Esophagus squamous epithelium (tissue), 5 donors: ENCODE results near the gene BBLN. TPM values are rescaled to one million over a fixed set of nuclear protein-coding genes. Genes with fewer than 3 reads are reported as not detected.

Source experiments
- DNase-seq: peaks from one replicate; lab custom pipeline; 2025; lab: John Stamatoyannopoulos, UW
- H3K27ac ChIP-seq, 4 donors: fragments of 200-600 bp; sonication (generic); one replicate each; pipeline ENCODE4 v1.5.1; 2016 to 2019; ENCODE audit warnings: mild to moderate bottlenecking in 1 of 4
- H3K27me3 ChIP-seq, 4 donors: fragments of 200-600 bp; sonication (generic); 1 replicate in 3 of 4; 2 replicates in 1 of 4; pipeline versions ENCODE4 v1.5.1 to v1.6.0; 2017 to 2021; ENCODE audit warnings: antibody characterized with exemption in 1 of 4
- H3K36me3 ChIP-seq, 3 donors: fragments of 200-600 bp; sonication (generic); one replicate each; pipeline ENCODE4 v1.5.1; 2016 to 2019
- H3K4me1 ChIP-seq, 3 donors: fragments of 200-600 bp; sonication (generic); one replicate each; pipeline ENCODE4 v1.5.1; 2017 to 2019
- H3K4me3 ChIP-seq, 4 donors: fragments of 200-600 bp; sonication (generic); 1 replicate in 3 of 4; 2 replicates in 1 of 4; pipeline ENCODE4 v1.5.1; 2016 to 2019; ENCODE audit warnings: mild to moderate bottlenecking in 2 of 4, moderate library complexity in 1 of 4
- H3K9me3 ChIP-seq, 3 donors: fragments of 200-600 bp; sonication (generic); one replicate each; pipeline ENCODE4 v1.5.1; 2016 to 2019
- CTCF ChIP-seq, 6 experiments: fragments of 450-650 bp in 4 of 6; fragments of 200-600 bp in 2 of 6; sonication (generic) in 2 of 6; IDR thresholded peaks; one replicate each; pipeline ENCODE4 v1.5.1; 2016 to 2019; ENCODE audit warnings: antibody characterized with exemption in 6 of 6, mild to moderate bottlenecking in 4 of 6, moderate library complexity in 4 of 6
- POLR2A ChIP-seq, 4 donors: fragments of 450-650 bp; IDR thresholded peaks; one replicate each; pipeline ENCODE4 v1.6.1; 2017; ENCODE audit warnings: antibody characterized with exemption in 4 of 4, mild to moderate bottlenecking in 4 of 4, moderate library complexity in 3 of 4
- WGBS, 2 donors: methylation state at CpG; one replicate each; pipeline ENCODE4 v1.1.5; 2018; 5-methylcytosine and 5-hydroxymethylcytosine counted together
- intact Hi-C: fragments of 100-400 bp; cut with DNase I; formaldehyde crosslinking; loops from one replicate; pipeline ENCODE4 v1.15.0; 2022
- total RNA-seq, 4 donors: library from RNA; depleted of rRNA; stranded (reverse); fragments of >200 nt; gene quantifications; one replicate each; pipeline ENCODE4 v1.1.0, GENCODE V29; 2016
- donor health status: DM: yes; HTN: yes; CAD: no.

BBLN gene
- total RNA-seq, 4 donors from 2014 or later: 124 to 214 (median 162) TPM

- peaks cover 5 to 37% (median 15%) of the 10 kb centered on the region in 3 donors for H3K36me3 ChIP-seq
- H3K9me3 ChIP-seq: no peaks in the 10 kb centered on the region
- intact Hi-C loops: no loop called here
- peak overlapping the region; percentile 59 to 89 (median 68) for H3K4me3 ChIP-seq
- WGBS, 2 donors: 0% methylated on average over 11 of the region's 23 CpGs; no CpG with 5 or more reads in 1 of the 2 donors
- peaks cover 11 to 41% (median 15%) of the 10 kb centered on the region in 3 donors for H3K4me1 ChIP-seq
- H3K27ac ChIP-seq: peak overlapping the region; percentile 81 to 90 (median 88)
- TF ChIP-seq POLR2A (IDR thresholded peaks at IDR 0.05) (no peak), CTCF (IDR thresholded peaks at IDR 0.05) (no peak)
- DNase-seq: no peak
- no peaks in the 10 kb centered on the region for H3K27me3 ChIP-seq
Measured at GRCh38 chr9:128160603-128160987, 530 bp downstream of the BBLN start.

GRCh38 chr9:128161215-128161902, 1.3 kb downstream of the BBLN start:
- no peak overlapping the region for H3K27ac ChIP-seq

GRCh38 chr9:128162215-128163026, 2.4 kb downstream of the BBLN start:
- H3K27me3 ChIP-seq: no peaks in the 10 kb centered on the region
- intact Hi-C loops: no loop called here
- no peak overlapping the region for H3K4me3 ChIP-seq
- no peak overlapping the region for H3K27ac ChIP-seq
- H3K36me3 ChIP-seq: peaks cover 21 to 55% (median 22%) of the 10 kb centered on the region in 3 donors
- H3K4me1 ChIP-seq: peaks cover 11 to 41% (median 15%) of the 10 kb centered on the region in 3 donors
- 84 to 89% methylated on average over 7 to 8 of the region's 10 CpGs for WGBS, 2 donors
- H3K9me3 ChIP-seq: no peaks in the 10 kb centered on the region
- TF ChIP-seq POLR2A (IDR thresholded peaks at IDR 0.05) (no peak), CTCF (IDR thresholded peaks at IDR 0.05) (no peak)
- no peak for DNase-seq

More at GRCh38 chr9:128161215-128161902, 1.3 kb downstream of the BBLN start:
- Histone ChIP-seq H3K27me3 (no peaks in the 10 kb centered on the region), H3K9me3 (no peaks in the 10 kb centered on the region), H3K36me3 (peaks cover 11 to 44% (median 15%) of the 10 kb centered on the region in 3 donors), H3K4me1 (peaks cover 11 to 41% (median 15%) of the 10 kb centered on the region in 3 donors), H3K4me3 (peak overlapping the region in 2 of 4 donors; percentile 62 to 73)
- intact Hi-C loops: no loop called here
- TF ChIP-seq CTCF (IDR thresholded peaks at IDR 0.05): no peak
- TF ChIP-seq POLR2A (IDR thresholded peaks at IDR 0.05): no peak
- 80 to 81% methylated on average over 13 of the region's 13 CpGs for WGBS, 2 donors
- no peak for DNase-seq

- no peak for DNase-seq
- WGBS, 2 donors: 86 to 93% methylated on average over 2 to 6 of the region's 6 CpGs
- Histone ChIP-seq H3K4me1 (peaks cover 11 to 41% (median 15%) of the 10 kb centered on the region in 3 donors), H3K36me3 (peaks cover 27 to 62% (median 29%) of the 10 kb centered on the region in 3 donors), H3K9me3 (no peaks in the 10 kb centered on the region), H3K27ac (no peak overlapping the region), H3K27me3 (no peaks in the 10 kb centered on the region), H3K4me3 (no peak overlapping the region)
- TF ChIP-seq POLR2A (IDR thresholded peaks at IDR 0.05) (no peak), CTCF (IDR thresholded peaks at IDR 0.05) (no peak)
- intact Hi-C loops: no loop called here
Measured at GRCh38 chr9:128163027-128163515, 3.0 kb downstream of the BBLN start.
